ENCODE data around the gene DCBLD1. TPM values are rescaled to one million over a fixed set of nuclear protein-coding genes. Genes with fewer than 3 reads are reported as not detected.

Gene DCBLD1
- total and polyA plus RNA-seq, 2 of the 13 experiments (the other 11 are each of a cell fraction or from before 2014, with no cell fraction given), result 23.2 to 41.5 TPM

DNA sequence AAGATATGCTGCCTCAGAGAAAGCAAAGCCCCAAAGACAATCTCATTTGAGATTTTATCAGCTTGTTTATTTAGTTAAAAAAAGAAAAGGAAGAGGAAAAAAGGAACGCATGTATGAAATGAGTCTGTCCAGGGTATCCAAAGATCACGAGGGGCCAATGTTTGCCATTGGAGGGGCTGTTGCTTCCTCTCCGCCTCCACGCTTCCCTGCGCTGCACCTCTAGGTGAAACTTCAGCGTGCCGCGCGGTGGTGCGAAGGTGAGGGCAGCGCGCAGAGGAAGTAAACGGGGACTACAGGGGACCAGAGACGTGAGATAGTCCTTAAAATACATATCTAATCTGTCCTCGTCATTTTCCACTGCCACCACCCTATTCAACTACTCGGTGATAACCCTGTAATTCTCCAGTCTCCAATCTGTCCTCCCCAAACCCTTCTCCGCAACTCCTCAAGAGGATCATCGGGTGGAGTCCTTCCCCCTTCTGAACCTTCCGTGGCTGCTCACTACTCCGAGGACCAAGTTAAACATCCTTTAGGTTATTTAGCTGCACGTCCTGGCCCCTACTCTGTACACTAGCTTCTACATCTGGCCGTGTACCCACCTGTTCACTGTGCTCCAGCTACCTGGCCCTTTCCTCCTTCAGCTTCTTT is 1.1 kb upstream of the DCBLD1 start (continued):
- TF ChIP-seq AKNA (CRISPR knock-in tag; IDR thresholded peaks at IDR 0.05; ENCODE audit: borderline replicate concordance) (0 out of 2 replicates have a peak, but pooled peaks have one; percentile 61), RAD21 (CRISPR knock-in tag; IDR thresholded peaks at IDR 0.05) (peak; percentile 46; the same call in 1 of the 2 replicates), AFF4 (CRISPR knock-in tag; IDR thresholded peaks at IDR 0.05) (no peak), ARHGAP35 (CRISPR knock-in tag; IDR thresholded peaks at IDR 0.05; ENCODE audit: borderline replicate concordance) (0 out of 2 replicates have a peak, but pooled peaks have one; percentile 34), THYN1 (CRISPR knock-in tag; IDR thresholded peaks at IDR 0.05; ENCODE audit: borderline replicate concordance, low read depth) (no peak), MYNN (CRISPR knock-in tag; IDR thresholded peaks at IDR 0.05; ENCODE audit: low read depth) (no peak), SOX13 (IDR thresholded peaks at IDR 0.05) (no peak), SOX13 (CRISPR knock-in tag; conservative IDR thresholded peaks at IDR 0.05 in 1 of 2, IDR thresholded peaks at IDR 0.05 in 1 of 2) (peak in 1 of 2 experiments; percentile 86; a peak in 2 of 4 replicates), NFATC3 (CRISPR knock-in tag; IDR thresholded peaks at IDR 0.05) (no peak), ATF7-NPFF (CRISPR knock-in tag; IDR thresholded peaks at IDR 0.05; ENCODE audit: low read depth) (peak; percentile 90), ZNF335 (CRISPR knock-in tag; IDR thresholded peaks at IDR 0.05) (peak; percentile 42; the same call in 1 of the 2 replicates), ZFP90 (CRISPR knock-in tag; IDR thresholded peaks at IDR 0.05; ENCODE audit: borderline replicate concordance) (no peak; the same call in 1 of the 2 replicates), ZNF101 (CRISPR knock-in tag; IDR thresholded peaks at IDR 0.05; ENCODE audit: borderline replicate concordance, low read depth) (no peak), HMGA1 (CRISPR knock-in tag; conservative IDR thresholded peaks at IDR 0.05) (no peak), KMT2A (CRISPR knock-in tag; IDR thresholded peaks at IDR 0.05) (peak; percentile 75; the same call in 1 of the 2 replicates), ZNF672 (CRISPR knock-in tag; IDR thresholded peaks at IDR 0.05) (no peak)
- TF ChIP-seq, protein P1, sequence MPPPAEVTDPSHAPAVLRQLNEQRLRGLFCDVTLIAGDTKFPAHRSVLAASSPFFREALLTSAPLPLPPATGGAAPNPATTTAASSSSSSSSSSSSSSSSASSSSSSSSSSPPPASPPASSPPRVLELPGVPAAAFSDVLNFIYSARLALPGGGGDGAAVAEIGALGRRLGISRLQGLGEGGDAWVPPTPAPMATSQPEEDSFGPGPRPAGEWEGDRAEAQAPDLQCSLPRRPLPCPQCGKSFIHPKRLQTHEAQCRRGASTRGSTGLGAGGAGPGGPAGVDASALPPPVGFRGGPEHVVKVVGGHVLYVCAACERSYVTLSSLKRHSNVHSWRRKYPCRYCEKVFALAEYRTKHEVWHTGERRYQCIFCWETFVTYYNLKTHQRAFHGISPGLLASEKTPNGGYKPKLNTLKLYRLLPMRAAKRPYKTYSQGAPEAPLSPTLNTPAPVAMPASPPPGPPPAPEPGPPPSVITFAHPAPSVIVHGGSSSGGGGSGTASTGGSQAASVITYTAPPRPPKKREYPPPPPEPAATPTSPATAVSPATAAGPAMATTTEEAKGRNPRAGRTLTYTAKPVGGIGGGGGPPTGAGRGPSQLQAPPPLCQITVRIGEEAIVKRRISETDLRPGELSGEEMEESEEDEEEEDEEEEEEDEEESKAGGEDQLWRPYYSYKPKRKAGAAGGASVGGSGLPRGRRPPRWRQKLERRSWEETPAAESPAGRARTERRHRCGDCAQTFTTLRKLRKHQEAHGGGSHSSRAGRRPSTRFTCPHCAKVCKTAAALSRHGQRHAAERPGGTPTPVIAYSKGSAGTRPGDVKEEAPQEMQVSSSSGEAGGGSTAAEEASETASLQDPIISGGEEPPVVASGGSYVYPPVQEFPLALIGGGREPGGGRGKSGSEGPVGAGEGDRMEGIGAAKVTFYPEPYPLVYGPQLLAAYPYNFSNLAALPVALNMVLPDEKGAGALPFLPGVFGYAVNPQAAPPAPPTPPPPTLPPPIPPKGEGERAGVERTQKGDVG (CRISPR knock-in tag; IDR thresholded peaks at IDR 0.05; ENCODE audit: borderline replicate concordance), result no peak
